Keratinocyte (primary cell): ENCODE measurements around the gene CCDC63. TPM values are rescaled to one million over a fixed set of nuclear protein-coding genes. Genes with fewer than 3 reads are reported as not detected.

Experiments used
- polyA plus RNA-seq, 5 experiments: library from polyadenylated mRNA; depleted of rRNA in 3 of 5; stranded (reverse) in 3 of 5; stranded (forward) in 1 of 5; unstranded in 1 of 5; fragments of >200 nt; gene quantifications; 1 replicate in 1 of 5; 2 replicates in 3 of 5; 3 replicates in 1 of 5; pipeline versions ENCODE4 v1.2.1 to v1.2.3, GENCODE V29; 2011 to 2012; ENCODE audit warnings: missing spikeins in 2 of 5, low read depth in 1 of 5, low replicate concordance in 1 of 5

Gene CCDC63
- polyA plus RNA-seq, 1 donor (not counting 4 experiments of a cell fraction or from before 2014, with no cell fraction given): not detected

Other genes starting within 250 kb of the CCDC63 start
- 14.4 to 31.8 TPM (median 30.6 TPM) in 3 replicates for gene TCTN1, start 232.9 kb upstream of the CCDC63 start, polyA plus RNA-seq
- gene HVCN1, start 157.9 kb upstream of the CCDC63 start, polyA plus RNA-seq: 1.1 to 2.1 TPM (median 1.2 TPM) in 3 replicates
- gene PPP1CC, start 104.1 kb upstream of the CCDC63 start, polyA plus RNA-seq: 77.4 to 158 TPM (median 83.3 TPM) in 3 replicates
- gene MYL2, start 73.6 kb downstream of the CCDC63 start, polyA plus RNA-seq: 0.08 to 0.41 TPM in 2 of 3 replicates, not detected in the other
- not detected in 3 replicates for gene CUX2, start 187.2 kb downstream of the CCDC63 start, polyA plus RNA-seq